Measurements from ENCODE around the gene GSTM4. TPM values are rescaled to one million over a fixed set of nuclear protein-coding genes. Genes with fewer than 3 reads are reported as not detected.

Gene GSTM4
- polyA plus RNA-seq, 1 donor from 2014 or later = 0.71 TPM

DNA sequence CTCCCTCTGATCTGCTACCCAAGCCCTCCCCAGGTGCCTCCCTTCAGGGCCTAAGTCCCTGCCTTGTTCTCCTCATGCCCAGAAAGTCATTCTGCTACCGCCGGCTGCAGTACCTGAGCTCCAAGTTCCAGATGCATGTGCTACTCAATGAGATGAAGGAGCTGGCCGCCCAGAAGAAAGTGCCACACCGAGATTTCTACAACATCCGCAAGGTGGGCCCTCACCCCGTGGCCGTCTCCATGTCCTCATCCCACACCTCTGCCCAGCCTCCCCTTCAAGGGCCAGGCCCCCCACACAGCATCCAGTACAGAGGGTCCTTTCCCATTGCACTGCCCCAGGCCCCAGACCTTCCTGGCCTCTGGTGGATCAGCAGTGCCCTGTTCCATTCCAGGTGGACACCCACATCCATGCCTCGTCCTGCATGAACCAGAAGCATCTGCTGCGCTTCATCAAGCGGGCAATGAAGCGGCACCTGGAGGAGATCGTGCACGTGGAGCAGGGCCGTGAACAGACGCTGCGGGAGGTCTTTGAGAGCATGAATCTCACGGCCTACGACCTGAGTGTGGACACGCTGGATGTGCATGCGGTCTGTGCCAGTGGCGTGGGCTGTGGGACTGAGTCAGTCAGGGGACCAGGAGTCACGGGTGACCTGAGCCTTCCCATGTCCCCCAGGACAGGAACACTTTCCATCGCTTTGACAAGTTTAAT is 28.1 kb upstream of the GSTM4 start:
- no peak overlapping the region for H3K27ac ChIP-seq (ENCODE audit: low read length)

DNA sequence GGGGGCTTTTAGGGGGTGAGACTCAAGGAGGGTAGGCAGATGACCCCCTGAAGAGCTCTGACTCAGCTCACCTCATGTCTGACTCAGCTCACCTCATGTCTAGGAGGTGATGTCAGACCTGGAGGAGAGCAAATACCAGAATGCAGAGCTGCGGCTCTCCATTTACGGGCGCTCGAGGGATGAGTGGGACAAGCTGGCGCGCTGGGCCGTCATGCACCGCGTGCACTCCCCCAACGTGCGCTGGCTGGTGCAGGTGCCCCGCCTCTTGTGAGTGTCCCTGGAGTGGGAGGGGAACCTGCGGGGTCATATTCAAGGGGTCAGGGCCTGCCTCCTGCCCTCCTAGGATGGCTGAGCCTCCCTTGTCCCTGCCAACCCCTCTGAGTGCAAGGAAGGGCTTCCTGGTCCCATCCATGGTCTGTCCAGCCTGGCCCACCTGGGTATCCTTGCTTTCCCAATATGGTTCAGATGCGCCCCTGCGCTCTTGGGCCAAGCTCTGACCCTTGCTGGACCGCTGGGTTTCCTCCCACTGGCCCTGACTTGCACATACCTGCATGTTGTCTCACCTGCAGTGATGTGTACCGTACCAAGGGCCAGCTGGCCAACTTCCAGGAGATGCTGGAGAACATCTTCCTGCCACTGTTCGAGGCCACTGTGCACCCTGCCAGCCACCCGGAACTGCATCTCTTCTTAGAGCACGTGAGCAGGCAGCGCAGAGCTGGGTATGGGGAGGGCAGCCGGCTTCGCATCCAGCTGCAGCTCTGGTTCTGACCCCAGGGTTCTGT is 27.2 kb upstream of the GSTM4 start:
- Histone ChIP-seq H3K27ac (ENCODE audit: low read length) (no peak overlapping the region), H3K4me3 (ENCODE audit: low read length) (no peak overlapping the region), H3K9me2 (ENCODE audit: insufficient read depth, low read length) (no peaks in the 10 kb centered on the region), H3K9ac (ENCODE audit: low read length) (no peak overlapping the region), H3K9me3 (ENCODE audit: low read length) (no peaks in the 10 kb centered on the region), H3K36me3 (ENCODE audit: insufficient read depth, low read length) (no peaks in the 10 kb centered on the region), H3K79me2 (replicated peaks; ENCODE audit: insufficient read depth, low read length) (peaks cover 4% of the 10 kb centered on the region), H3F3A (ENCODE audit: insufficient read depth, low read length, poor library complexity, severe bottlenecking) (no peaks in the 10 kb centered on the region), H3K4me2 (ENCODE audit: low read length) (no peak overlapping the region), H2AFZ (ENCODE audit: low read depth, low read length) (no peak overlapping the region), H4K20me1 (ENCODE audit: insufficient read depth) (no peaks in the 10 kb centered on the region), H3K27me3 (ENCODE audit: insufficient read depth, low read depth, low read length) (no peaks in the 10 kb centered on the region)
- TF ChIP-seq RAD21 (conservative IDR thresholded peaks at IDR 0.05) (no peak), EZH2 (IDR thresholded peaks at IDR 0.05; ENCODE audit: borderline replicate concordance, insufficient read depth, low read length, poor library complexity, severe bottlenecking) (no peak), EP300 (conservative IDR thresholded peaks at IDR 0.05; ENCODE audit: poor library complexity, severe bottlenecking) (no peak), POLR2AphosphoS5 (IDR thresholded peaks at IDR 0.05) (no peak)

More for the DNA sequence above, 28.1 kb upstream of the GSTM4 start:
- Histone ChIP-seq H3K79me2 (replicated peaks; ENCODE audit: insufficient read depth, low read length) (peaks cover 13% of the 10 kb centered on the region), H3K27me3 (ENCODE audit: insufficient read depth, low read depth, low read length) (no peaks in the 10 kb centered on the region), H3K4me3 (ENCODE audit: low read length) (no peak overlapping the region), H3K9me3 (ENCODE audit: low read length) (no peaks in the 10 kb centered on the region), H2AFZ (ENCODE audit: low read depth, low read length) (no peak overlapping the region), H3K9ac (ENCODE audit: low read length) (no peak overlapping the region), H3F3A (ENCODE audit: insufficient read depth, low read length, poor library complexity, severe bottlenecking) (no peaks in the 10 kb centered on the region), H4K20me1 (ENCODE audit: insufficient read depth) (no peaks in the 10 kb centered on the region), H3K9me2 (ENCODE audit: insufficient read depth, low read length) (no peaks in the 10 kb centered on the region), H3K4me2 (ENCODE audit: low read length) (no peak overlapping the region), H3K36me3 (ENCODE audit: insufficient read depth, low read length) (no peaks in the 10 kb centered on the region)
- TF ChIP-seq, protein P1, sequence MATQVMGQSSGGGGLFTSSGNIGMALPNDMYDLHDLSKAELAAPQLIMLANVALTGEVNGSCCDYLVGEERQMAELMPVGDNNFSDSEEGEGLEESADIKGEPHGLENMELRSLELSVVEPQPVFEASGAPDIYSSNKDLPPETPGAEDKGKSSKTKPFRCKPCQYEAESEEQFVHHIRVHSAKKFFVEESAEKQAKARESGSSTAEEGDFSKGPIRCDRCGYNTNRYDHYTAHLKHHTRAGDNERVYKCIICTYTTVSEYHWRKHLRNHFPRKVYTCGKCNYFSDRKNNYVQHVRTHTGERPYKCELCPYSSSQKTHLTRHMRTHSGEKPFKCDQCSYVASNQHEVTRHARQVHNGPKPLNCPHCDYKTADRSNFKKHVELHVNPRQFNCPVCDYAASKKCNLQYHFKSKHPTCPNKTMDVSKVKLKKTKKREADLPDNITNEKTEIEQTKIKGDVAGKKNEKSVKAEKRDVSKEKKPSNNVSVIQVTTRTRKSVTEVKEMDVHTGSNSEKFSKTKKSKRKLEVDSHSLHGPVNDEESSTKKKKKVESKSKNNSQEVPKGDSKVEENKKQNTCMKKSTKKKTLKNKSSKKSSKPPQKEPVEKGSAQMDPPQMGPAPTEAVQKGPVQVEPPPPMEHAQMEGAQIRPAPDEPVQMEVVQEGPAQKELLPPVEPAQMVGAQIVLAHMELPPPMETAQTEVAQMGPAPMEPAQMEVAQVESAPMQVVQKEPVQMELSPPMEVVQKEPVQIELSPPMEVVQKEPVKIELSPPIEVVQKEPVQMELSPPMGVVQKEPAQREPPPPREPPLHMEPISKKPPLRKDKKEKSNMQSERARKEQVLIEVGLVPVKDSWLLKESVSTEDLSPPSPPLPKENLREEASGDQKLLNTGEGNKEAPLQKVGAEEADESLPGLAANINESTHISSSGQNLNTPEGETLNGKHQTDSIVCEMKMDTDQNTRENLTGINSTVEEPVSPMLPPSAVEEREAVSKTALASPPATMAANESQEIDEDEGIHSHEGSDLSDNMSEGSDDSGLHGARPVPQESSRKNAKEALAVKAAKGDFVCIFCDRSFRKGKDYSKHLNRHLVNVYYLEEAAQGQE (IDR thresholded peaks at IDR 0.05; ENCODE audit: borderline replicate concordance) = no peak
- TF ChIP-seq MXI1 (conservative IDR thresholded peaks at IDR 0.05; ENCODE audit: poor library complexity, severe bottlenecking) (no peak), RAD21 (conservative IDR thresholded peaks at IDR 0.05) (no peak)

DNA sequence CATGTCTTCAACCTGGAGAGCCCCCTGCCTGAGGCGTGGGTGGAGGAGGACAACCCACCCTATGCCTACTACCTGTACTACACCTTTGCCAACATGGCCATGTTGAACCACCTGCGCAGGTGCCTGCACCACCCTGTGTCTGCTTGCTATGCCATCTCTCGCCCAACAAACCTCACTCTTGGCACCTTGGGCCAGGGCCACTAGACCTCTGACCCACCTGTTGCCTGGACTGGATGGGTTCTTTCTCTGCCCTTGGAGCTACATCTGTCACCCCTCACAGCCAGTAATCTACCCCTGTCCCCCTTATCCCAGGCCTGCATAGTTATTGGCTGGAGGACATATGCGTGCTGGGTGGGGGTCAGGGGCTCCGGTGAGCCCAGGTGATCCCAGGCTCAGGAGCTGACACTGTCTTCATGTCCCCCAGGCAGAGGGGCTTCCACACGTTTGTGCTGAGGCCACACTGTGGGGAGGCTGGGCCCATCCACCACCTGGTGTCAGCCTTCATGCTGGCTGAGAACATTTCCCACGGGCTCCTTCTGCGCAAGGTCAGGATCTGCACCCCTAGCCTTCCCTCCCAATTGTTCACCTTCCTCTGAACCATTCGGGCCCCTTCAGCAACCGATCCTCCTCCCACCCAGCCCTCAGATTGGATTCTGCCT is 26.4 kb upstream of the GSTM4 start:
- Histone ChIP-seq H3K27me3 (ENCODE audit: insufficient read depth, low read depth, low read length) (no peaks in the 10 kb centered on the region), H3K9me2 (ENCODE audit: insufficient read depth, low read length) (no peaks in the 10 kb centered on the region), H2AFZ (ENCODE audit: low read depth, low read length) (no peak overlapping the region), H3K36me3 (ENCODE audit: insufficient read depth, low read length) (no peaks in the 10 kb centered on the region), H3K9ac (ENCODE audit: low read length) (no peak overlapping the region), H3F3A (ENCODE audit: insufficient read depth, low read length, poor library complexity, severe bottlenecking) (no peaks in the 10 kb centered on the region), H4K20me1 (ENCODE audit: insufficient read depth) (no peaks in the 10 kb centered on the region), H3K4me2 (ENCODE audit: low read length) (no peak overlapping the region), H3K4me3 (ENCODE audit: low read length) (no peak overlapping the region), H3K9me3 (ENCODE audit: low read length) (no peaks in the 10 kb centered on the region), H3K79me2 (replicated peaks; ENCODE audit: insufficient read depth, low read length) (no peaks in the 10 kb centered on the region), H3K27ac (ENCODE audit: low read length) (no peak overlapping the region)
- no peak for TF ChIP-seq RAD21 (conservative IDR thresholded peaks at IDR 0.05)
- TF ChIP-seq, protein P1 (IDR thresholded peaks at IDR 0.05; ENCODE audit: borderline replicate concordance) = no peak
- TF ChIP-seq EP300 (conservative IDR thresholded peaks at IDR 0.05; ENCODE audit: poor library complexity, severe bottlenecking) = no peak
- TF ChIP-seq, protein P2, sequence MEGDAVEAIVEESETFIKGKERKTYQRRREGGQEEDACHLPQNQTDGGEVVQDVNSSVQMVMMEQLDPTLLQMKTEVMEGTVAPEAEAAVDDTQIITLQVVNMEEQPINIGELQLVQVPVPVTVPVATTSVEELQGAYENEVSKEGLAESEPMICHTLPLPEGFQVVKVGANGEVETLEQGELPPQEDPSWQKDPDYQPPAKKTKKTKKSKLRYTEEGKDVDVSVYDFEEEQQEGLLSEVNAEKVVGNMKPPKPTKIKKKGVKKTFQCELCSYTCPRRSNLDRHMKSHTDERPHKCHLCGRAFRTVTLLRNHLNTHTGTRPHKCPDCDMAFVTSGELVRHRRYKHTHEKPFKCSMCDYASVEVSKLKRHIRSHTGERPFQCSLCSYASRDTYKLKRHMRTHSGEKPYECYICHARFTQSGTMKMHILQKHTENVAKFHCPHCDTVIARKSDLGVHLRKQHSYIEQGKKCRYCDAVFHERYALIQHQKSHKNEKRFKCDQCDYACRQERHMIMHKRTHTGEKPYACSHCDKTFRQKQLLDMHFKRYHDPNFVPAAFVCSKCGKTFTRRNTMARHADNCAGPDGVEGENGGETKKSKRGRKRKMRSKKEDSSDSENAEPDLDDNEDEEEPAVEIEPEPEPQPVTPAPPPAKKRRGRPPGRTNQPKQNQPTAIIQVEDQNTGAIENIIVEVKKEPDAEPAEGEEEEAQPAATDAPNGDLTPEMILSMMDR (IDR thresholded peaks at IDR 0.05; ENCODE audit: poor library complexity, severe bottlenecking) = no peak
- TF ChIP-seq MXI1 (conservative IDR thresholded peaks at IDR 0.05; ENCODE audit: poor library complexity, severe bottlenecking) = no peak
- TF ChIP-seq EZH2 (IDR thresholded peaks at IDR 0.05; ENCODE audit: borderline replicate concordance, insufficient read depth, low read length, poor library complexity, severe bottlenecking) = no peak
- TF ChIP-seq SMC3 (conservative IDR thresholded peaks at IDR 0.05; ENCODE audit: poor library complexity) = no peak
- no peak for TF ChIP-seq TAF1 (IDR thresholded peaks at IDR 0.05; ENCODE audit: low read depth)
- no peak for TF ChIP-seq POLR2AphosphoS5 (IDR thresholded peaks at IDR 0.05)
